Thyroid gland (tissue), 4 donors: ENCODE data around the gene CDC42EP1. TPM values are rescaled to one million over a fixed set of nuclear protein-coding genes. Genes with fewer than 3 reads are reported as not detected.

Source experiments
- DNase-seq, 2 donors: peaks; one replicate each; pipeline ENCODE4 v3.0.0-alpha.2; 2019
- H3K27ac ChIP-seq, 3 donors: fragments of 200-600 bp; sonication (generic); 1 replicate in 2 of 3; 2 replicates in 1 of 3; pipeline ENCODE4 v1.5.1; 2016 to 2019; ENCODE audit warnings: mild to moderate bottlenecking in 1 of 3, moderate library complexity in 1 of 3
- H3K27me3 ChIP-seq: fragments of 200-600 bp; sonication (generic); one replicate; pipeline ENCODE4 v1.5.1; 2019
- H3K36me3 ChIP-seq, 2 donors: fragments of 200-600 bp; sonication (generic); one replicate each; pipeline ENCODE4 v1.5.1; 2016 to 2019
- H3K4me1 ChIP-seq, 2 donors: fragments of 200-600 bp; sonication (generic); one replicate each; pipeline ENCODE4 v1.5.1; 2017 to 2019
- H3K4me3 ChIP-seq, 3 donors: fragments of 200-600 bp; sonication (generic); replicated peaks in 1 of 3; 1 replicate in 2 of 3; 2 replicates in 1 of 3; pipeline ENCODE4 v1.5.1; 2016; ENCODE audit warnings: mild to moderate bottlenecking in 1 of 3
- H3K9me3 ChIP-seq: fragments of 200-600 bp; sonication (generic); one replicate; pipeline ENCODE4 v1.5.1; 2017
- POLR2A ChIP-seq, 2 donors: fragments of 450-650 bp; IDR thresholded peaks; one replicate each; pipeline ENCODE4 v1.6.1; 2017; ENCODE audit warnings: antibody characterized with exemption in 2 of 2, mild to moderate bottlenecking in 2 of 2, moderate library complexity in 1 of 2
- WGBS, 2 donors: methylation state at CpG; one replicate each; pipeline ENCODE4 v1.1.5; 2017; 5-methylcytosine and 5-hydroxymethylcytosine counted together
- intact Hi-C: fragments of 100-400 bp; cut with DNase I; formaldehyde crosslinking; loops from one replicate; pipeline ENCODE4 v1.15.1; 2023
- total RNA-seq, 4 donors: library from RNA; depleted of rRNA; stranded (reverse); fragments of >200 nt; gene quantifications; one replicate each; pipeline ENCODE4 v1.2.3, GENCODE V29; 2016
- TF ChIP-seq, protein P1 (sequence below), 6 experiments: fragments of 200-600 bp in 3 of 6; fragments of 450-650 bp in 3 of 6; sonication (generic) in 3 of 6; IDR thresholded peaks; one replicate each; pipeline ENCODE4 v1.5.1; 2016 to 2019; ENCODE audit warnings: antibody characterized with exemption in 6 of 6, mild to moderate bottlenecking in 2 of 6, inconsistent platforms in 1 of 6, moderate library complexity in 1 of 6

Gene CDC42EP1
- total RNA-seq, 4 donors from 2014 or later = 15.7 to 23.3 (median 18.3) TPM

DNA sequence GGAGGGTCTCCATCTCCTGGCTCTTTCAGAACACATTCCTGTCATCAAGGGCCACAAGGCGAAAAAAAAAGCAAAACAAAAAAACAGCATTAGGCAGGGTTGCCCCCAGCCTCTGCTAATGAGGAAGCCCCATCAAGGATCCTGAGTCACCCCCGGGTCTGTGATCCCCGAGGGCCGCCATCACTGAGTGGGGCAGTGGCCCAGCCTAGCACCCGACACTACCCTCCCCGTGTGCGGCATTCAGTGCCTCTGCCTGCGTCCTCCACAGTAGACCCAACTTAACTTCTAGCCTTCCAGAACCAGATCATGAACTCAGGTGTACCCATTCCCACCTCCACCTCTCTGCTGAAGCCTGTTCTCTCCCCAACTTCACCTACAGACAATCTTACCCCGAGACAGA lies 6.6 kb upstream of the CDC42EP1 start:
- intact Hi-C loops = no loop called here

GRCh38 chr22:37555029-37555428 lies 5.3 kb upstream of the CDC42EP1 start:
- Histone ChIP-seq H3K36me3 (no peaks in the 10 kb centered on the region), H3K4me1 (peaks cover 3 to 36% of the 10 kb centered on the region in 2 donors), H3K27ac (no peak overlapping the region), H3K9me3 (no peaks in the 10 kb centered on the region), H3K27me3 (no peaks in the 10 kb centered on the region), H3K4me3 (no peak overlapping the region)
- intact Hi-C loops = no loop called here
- TF ChIP-seq POLR2A (IDR thresholded peaks at IDR 0.05) = no peak
- TF ChIP-seq, protein P1, sequence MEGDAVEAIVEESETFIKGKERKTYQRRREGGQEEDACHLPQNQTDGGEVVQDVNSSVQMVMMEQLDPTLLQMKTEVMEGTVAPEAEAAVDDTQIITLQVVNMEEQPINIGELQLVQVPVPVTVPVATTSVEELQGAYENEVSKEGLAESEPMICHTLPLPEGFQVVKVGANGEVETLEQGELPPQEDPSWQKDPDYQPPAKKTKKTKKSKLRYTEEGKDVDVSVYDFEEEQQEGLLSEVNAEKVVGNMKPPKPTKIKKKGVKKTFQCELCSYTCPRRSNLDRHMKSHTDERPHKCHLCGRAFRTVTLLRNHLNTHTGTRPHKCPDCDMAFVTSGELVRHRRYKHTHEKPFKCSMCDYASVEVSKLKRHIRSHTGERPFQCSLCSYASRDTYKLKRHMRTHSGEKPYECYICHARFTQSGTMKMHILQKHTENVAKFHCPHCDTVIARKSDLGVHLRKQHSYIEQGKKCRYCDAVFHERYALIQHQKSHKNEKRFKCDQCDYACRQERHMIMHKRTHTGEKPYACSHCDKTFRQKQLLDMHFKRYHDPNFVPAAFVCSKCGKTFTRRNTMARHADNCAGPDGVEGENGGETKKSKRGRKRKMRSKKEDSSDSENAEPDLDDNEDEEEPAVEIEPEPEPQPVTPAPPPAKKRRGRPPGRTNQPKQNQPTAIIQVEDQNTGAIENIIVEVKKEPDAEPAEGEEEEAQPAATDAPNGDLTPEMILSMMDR (IDR thresholded peaks at IDR 0.05) = no peak
- DNase-seq = no peak

More for the DNA sequence above, 6.6 kb upstream of the CDC42EP1 start:
- no peaks in the 10 kb centered on the region for H3K27me3 ChIP-seq
- DNase-seq = no peak
- H3K27ac ChIP-seq = no peak overlapping the region
- WGBS, 2 donors = 92 to 100% methylated on average over 9 of the region's 9 CpGs
- no peaks in the 10 kb centered on the region for H3K36me3 ChIP-seq
- peaks cover 10 to 43% of the 10 kb centered on the region in 2 donors for H3K4me1 ChIP-seq
- no peak for TF ChIP-seq POLR2A (IDR thresholded peaks at IDR 0.05)
- TF ChIP-seq, protein P1 (IDR thresholded peaks at IDR 0.05) = no peak
- no peak overlapping the region for H3K4me3 ChIP-seq
- no peaks in the 10 kb centered on the region for H3K9me3 ChIP-seq

GRCh38 chr22:37556710-37557109 lies 3.6 kb upstream of the CDC42EP1 start:
- no peaks in the 10 kb centered on the region for H3K27me3 ChIP-seq
- no peak overlapping the region for H3K27ac ChIP-seq
- intact Hi-C loops = no loop called here
- no peaks in the 10 kb centered on the region for H3K36me3 ChIP-seq
- no peak overlapping the region for H3K4me3 ChIP-seq
- H3K9me3 ChIP-seq = no peaks in the 10 kb centered on the region
- peaks cover 0 to 25% of the 10 kb centered on the region in 2 donors for H3K4me1 ChIP-seq
- no peak for DNase-seq
- WGBS, 2 donors = 18 to 19% methylated on average over 5 of the region's 5 CpGs
- TF ChIP-seq, protein P1 (IDR thresholded peaks at IDR 0.05) = no peak
- no peak for TF ChIP-seq POLR2A (IDR thresholded peaks at IDR 0.05)

DNA sequence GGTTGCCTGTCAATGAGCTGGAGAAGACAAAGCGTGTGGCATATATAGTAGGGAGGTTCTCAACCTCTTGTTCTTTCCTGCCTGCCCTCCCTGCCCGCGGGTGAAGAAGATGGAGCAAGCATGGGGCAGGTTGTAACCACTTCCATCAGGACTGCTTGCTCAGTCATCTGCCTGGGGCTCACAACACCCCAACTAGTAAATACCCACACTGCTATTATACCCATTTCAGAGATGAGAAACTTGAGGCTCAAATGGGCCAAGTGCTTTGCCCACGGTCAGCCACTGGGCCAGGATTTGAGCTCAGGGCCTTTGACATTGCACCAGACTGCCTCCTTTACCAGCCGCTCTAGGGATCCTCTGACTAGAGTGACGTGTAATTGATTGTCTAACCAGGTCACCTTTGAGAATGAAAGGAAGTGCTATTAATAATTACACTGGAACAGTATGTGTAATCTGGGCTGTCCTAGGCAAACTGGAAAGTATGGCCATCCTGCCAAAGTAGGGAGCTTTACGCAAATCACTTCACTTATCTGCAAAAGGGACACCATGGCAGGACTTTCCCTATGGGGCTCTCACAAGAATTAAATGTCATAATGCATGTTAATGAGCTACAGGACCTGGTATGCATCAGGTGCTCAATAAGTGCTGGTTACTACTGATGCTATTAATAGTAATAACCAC lies 2.8 kb upstream of the CDC42EP1 start:
- Histone ChIP-seq H3K36me3 (no peaks in the 10 kb centered on the region), H3K27me3 (no peaks in the 10 kb centered on the region), H3K9me3 (no peaks in the 10 kb centered on the region), H3K4me1 (peaks cover 2 to 25% of the 10 kb centered on the region in 2 donors), H3K4me3 (no peak overlapping the region), H3K27ac (peak overlapping the region in 1 of 3 donors; percentile 23)
- 79 to 95% methylated on average over 7 of the region's 7 CpGs for WGBS, 2 donors
- DNase-seq = no peak
- intact Hi-C loops = no loop called here
- no peak for TF ChIP-seq POLR2A (IDR thresholded peaks at IDR 0.05)
- TF ChIP-seq, protein P1 (IDR thresholded peaks at IDR 0.05) = no peak

GRCh38 chr22:37558815-37559214 lies 1.5 kb upstream of the CDC42EP1 start:
- Histone ChIP-seq H3K9me3 (no peaks in the 10 kb centered on the region), H3K4me3 (no peak overlapping the region), H3K4me1 (peaks cover 15 to 35% of the 10 kb centered on the region in 2 donors), H3K27me3 (no peaks in the 10 kb centered on the region), H3K36me3 (no peaks in the 10 kb centered on the region), H3K27ac (no peak overlapping the region)
- 85 to 88% methylated on average over 7 of the region's 7 CpGs for WGBS, 2 donors
- DNase-seq = no peak
- intact Hi-C loops = no loop called here
- TF ChIP-seq, protein P1 (IDR thresholded peaks at IDR 0.05) = no peak
- TF ChIP-seq POLR2A (IDR thresholded peaks at IDR 0.05) = no peak
